ENCODE measurements around the gene EHD2.
A peak's percentile ranks its signal among the peaks of the same experiment; 100 is the strongest.
"Not testable (repeated sequence)": the region's sequence is repeated elsewhere in the genome, so short reads cannot be mapped to it uniquely, and the experiment has no call there.

Gene EHD2

GRCh38 chr19:47754206-47755064 lies 41.2 kb downstream of the EHD2 start:
- DNase-seq: no peak

GRCh38 chr19:47755065-47755761 lies 42.0 kb downstream of the EHD2 start:
- DNase-seq: no peak

- DNase-seq: no peak
Measured at GRCh38 chr19:47755762-47756626, 42.8 kb downstream of the EHD2 start.

- DNase-seq: no peak
Measured at GRCh38 chr19:47756627-47756929, 43.4 kb downstream of the EHD2 start.

- DNase-seq: no peak
Measured at GRCh38 chr19:47756953-47757608, 43.9 kb downstream of the EHD2 start.

- DNase-seq: no peak
Measured at GRCh38 chr19:47757617-47758442, 44.6 kb downstream of the EHD2 start.

GRCh38 chr19:47758443-47758804 lies 45.2 kb downstream of the EHD2 start:
- no peak for DNase-seq

GRCh38 chr19:47760632-47760999 lies 47.4 kb downstream of the EHD2 start:
- no peak for DNase-seq

- DNase-seq: no peak
Measured at GRCh38 chr19:47761566-47761965, 48.3 kb downstream of the EHD2 start.

- no peak for DNase-seq
Measured at GRCh38 chr19:47762151-47762550, 48.9 kb downstream of the EHD2 start.

- DNase-seq: no peak
Measured at GRCh38 chr19:47762615-47763308, 49.5 kb downstream of the EHD2 start.

GRCh38 chr19:47764705-47765104 lies 51.5 kb downstream of the EHD2 start:
- DNase-seq: not testable (repeated sequence)

- DNase-seq: peak; percentile 44
Measured at GRCh38 chr19:47765523-47766358, 52.5 kb downstream of the EHD2 start.

GRCh38 chr19:47766359-47766620 lies 53.1 kb downstream of the EHD2 start:
- DNase-seq: no peak

GRCh38 chr19:47766670-47767069 lies 53.4 kb downstream of the EHD2 start:
- DNase-seq: no peak

- DNase-seq: no peak
Measured at GRCh38 chr19:47767349-47767748, 54.1 kb downstream of the EHD2 start.

- no peak for DNase-seq
Measured at GRCh38 chr19:47768604-47769003, 55.4 kb downstream of the EHD2 start.

- no peak for DNase-seq
Measured at GRCh38 chr19:47769534-47769933, 56.3 kb downstream of the EHD2 start.

- DNase-seq: not testable (repeated sequence)
Measured at GRCh38 chr19:47771291-47771690, 58.1 kb downstream of the EHD2 start.

- DNase-seq: no peak
Measured at GRCh38 chr19:47776568-47776967, 63.3 kb downstream of the EHD2 start.
